ENCODE data around the gene ANKRD26. TPM values are rescaled to one million over a fixed set of nuclear protein-coding genes. Genes with fewer than 3 reads are reported as not detected.

Gene ANKRD26
- total and polyA plus RNA-seq, 9 of the 15 experiments (the other 6 are each of a cell fraction or from before 2014, with no cell fraction given) = 2.3 to 12.3 (median 4.9) TPM

- in situ Hi-C loops (cut with MboI) = no loop called here
- intact Hi-C loops (cut with micrococcal nuclease) = no loop called here
- H3K9ac ChIP-seq (ENCODE audit: insufficient read depth in 1 of 2, low read depth in 2 of 2, low read length in 2 of 2) = no peak overlapping the region
- DNase-seq (ENCODE audit: extremely low read depth in 1 of 4, low spot score in 3 of 4) (no peak), ATAC-seq (no peak; the same call in 2 of the 3 replicates), FAIRE-seq (no peak)
- ChIA-PET POLR2A (interaction anchor here (0.6 kb wide), 1 partner anchor 45 kb away, joined by 3 read pairs; no protein-coding TSS in a partner anchor), CTCF (ENCODE audit: low intra/inter-chr PET ratio) (no interaction called here)
- H3K27me3 ChIP-seq (ENCODE audit: control insufficient read depth in 2 of 2, insufficient read depth in 2 of 2, low read length in 2 of 2) = peaks cover 6 to 18% of the 10 kb centered on the region in 2 experiments; a peak in 4 of 5 replicates
- no peak overlapping the region for H3K4me2 ChIP-seq (ENCODE audit: insufficient read depth, low read length)
- H3K36me3 ChIP-seq (ENCODE audit: control insufficient read depth, insufficient read depth, low read length) = no peaks in the 10 kb centered on the region
- no peak for TF ChIP-seq MEF2A (IDR thresholded peaks at IDR 0.05; ENCODE audit: control insufficient read depth, low read depth, low read length)
- TF ChIP-seq SPI1 (IDR thresholded peaks at IDR 0.05; ENCODE audit: borderline replicate concordance, low read depth, low read length) = no peak
- TF ChIP-seq ZNF12 (CRISPR knock-in tag; IDR thresholded peaks at IDR 0.05) = no peak
- no peaks in the 10 kb centered on the region for H4K20me1 ChIP-seq (replicated peaks; ENCODE audit: control insufficient read depth, insufficient read depth, low read length)
- H3K79me2 ChIP-seq (ENCODE audit: control insufficient read depth, insufficient read depth, low read length) = no peaks in the 10 kb centered on the region
- no peak overlapping the region for H2AFZ ChIP-seq (ENCODE audit: low read depth, low read length)
- H3K27ac ChIP-seq (ENCODE audit: extremely low read depth, low read depth, low read length) = no peak overlapping the region
- no peaks in the 10 kb centered on the region for H3K9me1 ChIP-seq (ENCODE audit: control insufficient read depth, insufficient read depth, low read length)
- H3K9me3 ChIP-seq (replicated peaks; ENCODE audit: control insufficient read depth, insufficient read depth, low read depth, low read length) = no peaks in the 10 kb centered on the region
- BruUV-seq (replicated peaks) = no TSS peak
- H3K4me3 ChIP-seq = no peak overlapping the region
- 0% methylated on average over 6 of the region's 6 CpGs for WGBS (ENCODE audit: insufficient coverage, low coverage, missing lambda C conversion rate)
- H3K4me1 ChIP-seq (replicated peaks in 1 of 2; ENCODE audit: control insufficient read depth in 2 of 2, insufficient read depth in 2 of 2, low read length in 2 of 2) = no peaks in the 10 kb centered on the region
Measured at GRCh38 chr10:26959841-26960240, 140.5 kb downstream of the ANKRD26 start.

Small RNA genes lying within 50 kb of the gene (small RNA-seq; reads per million reads assigned to genes)
- 0.15 reads per million for gene RNU6-490P

Other genes starting within 250 kb of the ANKRD26 start
- gene ABI1, start 239.5 kb downstream of the ANKRD26 start, total RNA-seq (2014; rRNA removed) = 26.6 and 28.7 TPM in 2 replicates
- 39.0 and 46.8 TPM in 2 replicates for gene ABI1, start 239.5 kb downstream of the ANKRD26 start, total RNA-seq (2014; rRNA removed; fragmentation: Illumina TruSeq; extraction: Trizol)
- 38.0 and 41.5 TPM in 2 replicates for gene ABI1, start 239.5 kb downstream of the ANKRD26 start, total RNA-seq (2015; rRNA removed; fragmentation: Illumina TruSeq; extraction: Trizol)
- 32.4 and 35.0 TPM in 2 replicates for gene ABI1, start 239.5 kb downstream of the ANKRD26 start, total RNA-seq (2021)
- 37.8 and 47.3 TPM in 2 replicates for gene ABI1, start 239.5 kb downstream of the ANKRD26 start, polyA plus RNA-seq (2011; rRNA removed)
- gene ABI1, start 239.5 kb downstream of the ANKRD26 start, polyA plus RNA-seq (2014; fragmentation: Illumina TruSeq; extraction: Trizol) = 40.6 and 48.2 TPM in 2 replicates
- 10 to 100 TPM; 39.0 to 52.3 TPM for gene ABI1, start 239.5 kb downstream of the ANKRD26 start, polyA plus RNA-seq (2014; fragmentation: Nextera tagmentation; extraction: Ambion mirVana)
- gene ABI1, start 239.5 kb downstream of the ANKRD26 start, polyA plus RNA-seq (2014; rRNA removed) = 22.1 and 23.8 TPM in 2 replicates
- 82.5 and 159 TPM in 2 replicates for gene YME1L1, start 53.9 kb upstream of the ANKRD26 start, total RNA-seq (2014; rRNA removed)
- 136 and 152 TPM in 2 replicates for gene YME1L1, start 53.9 kb upstream of the ANKRD26 start, total RNA-seq (2014; rRNA removed; fragmentation: Illumina TruSeq; extraction: Trizol)
- gene YME1L1, start 53.9 kb upstream of the ANKRD26 start, total RNA-seq (2015; rRNA removed; fragmentation: Illumina TruSeq; extraction: Trizol) = 131 and 133 TPM in 2 replicates
- 108 and 112 TPM in 2 replicates for gene YME1L1, start 53.9 kb upstream of the ANKRD26 start, total RNA-seq (2021)
- gene YME1L1, start 53.9 kb upstream of the ANKRD26 start, polyA plus RNA-seq (2011; rRNA removed) = 102 and 155 TPM in 2 replicates
- 118 and 128 TPM in 2 replicates for gene YME1L1, start 53.9 kb upstream of the ANKRD26 start, polyA plus RNA-seq (2014; fragmentation: Illumina TruSeq; extraction: Trizol)
- gene YME1L1, start 53.9 kb upstream of the ANKRD26 start, polyA plus RNA-seq (2014; fragmentation: Nextera tagmentation; extraction: Ambion mirVana) = 10 to 100 TPM; 32.7 to 41.6 TPM
- 76.6 and 79.9 TPM in 2 replicates for gene YME1L1, start 53.9 kb upstream of the ANKRD26 start, polyA plus RNA-seq (2014; rRNA removed)
- 26.0 and 26.9 TPM in 2 replicates for gene MASTL, start 54.9 kb upstream of the ANKRD26 start, total RNA-seq (2014; rRNA removed)
- gene MASTL, start 54.9 kb upstream of the ANKRD26 start, total RNA-seq (2014; rRNA removed; fragmentation: Illumina TruSeq; extraction: Trizol) = 29.3 and 32.7 TPM in 2 replicates
- 27.4 and 29.9 TPM in 2 replicates for gene MASTL, start 54.9 kb upstream of the ANKRD26 start, total RNA-seq (2015; rRNA removed; fragmentation: Illumina TruSeq; extraction: Trizol)
- 16.7 and 17.5 TPM in 2 replicates for gene MASTL, start 54.9 kb upstream of the ANKRD26 start, total RNA-seq (2021)
- gene MASTL, start 54.9 kb upstream of the ANKRD26 start, polyA plus RNA-seq (2011; rRNA removed) = 20.9 and 23.1 TPM in 2 replicates
- 24.8 and 29.7 TPM in 2 replicates for gene MASTL, start 54.9 kb upstream of the ANKRD26 start, polyA plus RNA-seq (2014; fragmentation: Illumina TruSeq; extraction: Trizol)
- gene MASTL, start 54.9 kb upstream of the ANKRD26 start, polyA plus RNA-seq (2014; fragmentation: Nextera tagmentation; extraction: Ambion mirVana) = 1 to 10 TPM; 6.8 to 8.0 TPM
- 19.9 and 21.2 TPM in 2 replicates for gene MASTL, start 54.9 kb upstream of the ANKRD26 start, polyA plus RNA-seq (2014; rRNA removed)
- 7.8 and 9.9 TPM in 2 replicates for gene ACBD5, start 140.3 kb upstream of the ANKRD26 start, total RNA-seq (2014; rRNA removed)
- 10.3 TPM in 2 replicates for gene ACBD5, start 140.3 kb upstream of the ANKRD26 start, total RNA-seq (2014; rRNA removed; fragmentation: Illumina TruSeq; extraction: Trizol)
- gene ACBD5, start 140.3 kb upstream of the ANKRD26 start, total RNA-seq (2015; rRNA removed; fragmentation: Illumina TruSeq; extraction: Trizol) = 10.1 and 10.3 TPM in 2 replicates
- 8.4 and 8.7 TPM in 2 replicates for gene ACBD5, start 140.3 kb upstream of the ANKRD26 start, total RNA-seq (2021)
- 7.4 and 7.9 TPM in 2 replicates for gene ACBD5, start 140.3 kb upstream of the ANKRD26 start, polyA plus RNA-seq (2011; rRNA removed)
- gene ACBD5, start 140.3 kb upstream of the ANKRD26 start, polyA plus RNA-seq (2014; fragmentation: Illumina TruSeq; extraction: Trizol) = 7.6 and 8.5 TPM in 2 replicates
- 1 to 10 TPM; 1.5 to 2.2 TPM for gene ACBD5, start 140.3 kb upstream of the ANKRD26 start, polyA plus RNA-seq (2014; fragmentation: Nextera tagmentation; extraction: Ambion mirVana)
- 5.1 and 6.1 TPM in 2 replicates for gene ACBD5, start 140.3 kb upstream of the ANKRD26 start, polyA plus RNA-seq (2014; rRNA removed)

All from K562 (cell line).